Activated CD4-positive, alpha-beta T cell treated with anti-CD3 and anti-CD28 coated beads, Interleukin-2, amount 50 U/mL, for 48 hours (primary cell): ENCODE results near the gene STRN4.

Experiments used
- DNase-seq, 2 experiments: peaks; one replicate each; pipeline ENCODE4 v3.0.0-alpha.2; 2020

STRN4 gene

DNA sequence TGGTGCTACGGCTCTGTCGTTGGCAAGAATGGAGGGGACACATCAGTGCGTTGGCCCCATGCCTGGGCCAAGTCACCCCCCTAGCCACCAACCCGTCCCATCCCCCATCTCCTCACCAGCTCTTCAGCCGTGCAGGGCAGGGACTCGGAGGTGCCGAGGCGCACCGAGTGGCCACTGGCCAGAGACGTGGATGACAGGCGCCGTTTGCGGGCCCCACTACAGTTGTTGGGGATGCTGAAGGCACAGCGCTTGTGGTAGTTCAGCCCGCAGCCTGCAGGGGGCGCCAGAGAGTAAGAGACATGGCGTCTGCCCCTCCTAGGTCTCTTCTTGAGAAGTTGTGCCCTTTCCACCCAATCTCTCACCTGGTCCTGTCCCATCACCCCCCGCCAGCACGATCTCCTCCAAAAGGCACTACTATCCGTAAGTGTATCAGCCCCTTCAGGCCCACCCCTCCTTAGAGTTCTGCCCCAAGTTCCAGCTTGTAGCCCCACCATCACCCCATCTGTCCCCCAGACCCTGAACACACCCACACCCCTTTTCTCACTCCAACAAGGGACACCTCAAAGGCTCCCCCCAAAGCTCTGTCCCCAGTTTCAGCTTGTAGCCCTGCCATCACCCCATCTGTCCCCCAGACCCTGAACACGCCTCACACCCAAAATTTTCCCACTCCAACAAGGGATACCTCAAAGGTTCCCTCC, 41.7 kb downstream of the STRN4 start:
- DNase-seq, result peak; percentile 95

DNA sequence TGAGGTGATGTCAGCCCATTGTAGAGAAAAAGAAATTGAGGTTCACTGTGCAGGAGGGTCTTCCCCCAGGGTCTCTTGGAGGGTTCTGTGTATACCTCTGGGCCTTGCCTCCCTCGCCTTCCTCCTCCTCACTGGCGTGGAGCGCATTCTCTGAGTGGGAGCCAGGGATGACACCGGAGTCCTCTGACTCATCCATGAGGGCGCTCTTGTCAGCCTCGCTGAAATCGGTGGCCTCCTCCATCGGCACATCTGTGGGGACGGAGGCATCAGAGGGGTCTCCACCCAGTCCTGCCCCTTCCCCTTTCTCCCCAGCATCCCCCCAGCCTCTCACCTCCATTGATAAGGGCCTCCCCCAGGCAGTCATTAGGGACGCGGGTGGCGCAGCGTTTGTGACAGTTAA, 45.5 kb downstream of the STRN4 start:
- no peak for DNase-seq

DNA sequence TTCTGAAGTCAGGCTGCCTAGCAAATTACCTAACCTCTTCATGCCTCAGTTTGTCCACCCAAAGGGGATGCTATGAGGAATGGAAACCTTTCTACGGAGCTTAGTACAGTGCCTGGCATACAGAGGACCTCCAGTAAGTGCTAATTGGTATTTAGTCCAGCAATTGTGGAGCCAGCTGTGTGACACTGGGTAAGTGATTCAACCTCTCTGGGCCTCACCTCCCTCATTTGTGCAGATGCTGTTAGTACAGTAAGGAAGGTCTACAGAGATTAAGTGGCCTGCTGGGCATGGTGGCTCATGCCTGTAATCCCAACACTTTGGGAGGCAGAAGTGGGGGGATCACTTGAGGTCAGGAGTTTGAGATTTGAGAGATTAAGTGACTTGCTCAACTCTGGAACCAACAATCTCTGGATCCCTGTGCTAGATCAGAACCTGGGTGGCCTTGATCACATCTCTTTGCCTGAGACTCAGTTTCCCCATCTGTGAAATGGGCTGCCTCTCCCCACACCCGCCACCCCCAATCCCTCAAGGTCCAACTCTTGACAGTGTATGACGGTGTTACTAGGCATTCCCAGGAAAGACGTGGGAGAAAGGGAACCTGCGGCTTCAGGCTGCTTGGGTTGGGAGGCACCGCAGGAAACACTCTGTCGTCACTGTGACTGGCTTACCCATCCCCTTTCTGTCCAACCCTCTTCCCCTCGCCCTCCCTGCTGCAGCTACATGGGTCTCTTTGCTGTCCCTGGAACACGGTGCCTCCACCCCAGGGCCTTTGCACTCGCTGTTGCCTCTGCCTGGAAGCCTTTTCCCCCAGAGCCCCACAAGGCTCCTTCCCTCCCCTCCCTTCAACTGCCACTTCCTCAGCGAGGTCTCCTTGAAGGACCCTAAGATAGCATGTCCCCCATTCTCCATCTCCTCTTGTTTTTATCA, 47.6 kb downstream of the STRN4 start:
- no peak for DNase-seq

DNA sequence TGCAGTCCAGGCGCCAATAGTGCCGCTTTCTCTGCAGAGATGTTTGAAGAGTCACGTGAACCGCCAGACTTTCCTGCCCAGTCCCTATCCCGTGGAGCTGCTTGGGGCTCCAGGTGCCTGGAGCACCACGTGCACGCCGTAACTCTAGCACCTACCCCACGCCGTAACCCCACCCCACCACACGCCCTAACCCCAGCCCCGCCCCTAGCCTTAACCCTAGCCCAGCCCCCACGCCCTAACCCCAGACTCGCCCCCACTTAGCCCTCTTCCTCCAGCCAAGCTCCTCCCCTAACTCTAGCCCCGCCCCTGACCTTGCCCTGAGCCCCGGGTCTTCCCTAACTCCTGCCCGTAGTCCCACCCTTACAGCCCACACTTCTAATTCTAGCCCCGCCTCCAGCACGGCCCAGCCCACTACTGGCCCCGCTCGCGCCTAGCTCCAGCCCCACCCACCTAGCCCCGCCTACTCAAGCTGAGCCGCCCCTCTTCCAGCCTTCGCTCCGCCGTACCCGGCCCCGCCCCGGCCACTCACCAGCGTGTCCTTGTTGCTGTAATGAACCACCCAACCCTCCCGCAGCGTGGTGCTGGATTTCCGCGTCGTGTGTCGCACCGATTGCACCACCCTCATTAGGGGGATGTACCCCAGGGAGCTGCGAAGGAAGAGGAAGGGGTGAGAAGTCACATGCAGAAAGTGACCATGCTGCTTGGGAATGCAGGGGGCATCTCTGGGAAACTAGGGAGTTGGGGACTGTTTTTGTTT, 48.9 kb downstream of the STRN4 start:
- DNase-seq, result peak; percentile 29 to 30

DNA sequence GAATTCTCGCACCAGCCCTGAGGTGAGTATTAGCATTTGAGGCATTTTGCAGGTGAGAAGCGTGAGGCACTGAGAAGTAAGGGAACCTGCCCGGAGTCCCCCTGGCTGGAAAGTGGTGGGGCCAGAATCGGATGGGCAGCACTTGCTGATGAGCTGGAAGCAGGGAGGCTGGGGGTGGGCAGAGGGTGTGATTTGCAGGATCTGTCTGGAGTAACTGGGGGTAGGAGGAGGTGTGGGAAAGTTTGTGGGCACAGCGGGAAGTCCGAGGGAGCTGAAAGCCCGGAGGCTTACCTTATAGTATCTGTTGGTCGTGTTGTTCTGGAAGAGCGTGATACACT, 49.4 kb downstream of the STRN4 start:
- no peak for DNase-seq

DNA sequence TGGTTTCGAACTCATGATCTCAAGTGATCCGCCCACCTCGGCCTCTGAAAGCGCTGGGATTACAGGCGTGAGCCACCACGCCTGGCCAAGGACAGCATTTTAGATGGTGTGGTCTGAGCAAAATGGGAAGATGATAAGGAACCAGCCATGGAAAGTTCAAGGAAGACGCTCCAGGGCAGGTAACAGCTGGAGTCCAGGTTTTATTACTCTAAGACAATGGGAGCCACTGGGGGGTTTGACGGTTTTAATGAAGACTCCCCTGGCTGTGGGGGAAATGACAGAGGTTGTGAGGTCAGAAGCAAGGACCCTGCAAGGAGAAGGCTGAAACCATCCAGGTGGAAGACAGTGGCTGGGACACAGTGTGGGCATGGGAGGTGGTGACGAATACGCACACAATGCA, 50.2 kb downstream of the STRN4 start:
- DNase-seq, result no peak

DNA sequence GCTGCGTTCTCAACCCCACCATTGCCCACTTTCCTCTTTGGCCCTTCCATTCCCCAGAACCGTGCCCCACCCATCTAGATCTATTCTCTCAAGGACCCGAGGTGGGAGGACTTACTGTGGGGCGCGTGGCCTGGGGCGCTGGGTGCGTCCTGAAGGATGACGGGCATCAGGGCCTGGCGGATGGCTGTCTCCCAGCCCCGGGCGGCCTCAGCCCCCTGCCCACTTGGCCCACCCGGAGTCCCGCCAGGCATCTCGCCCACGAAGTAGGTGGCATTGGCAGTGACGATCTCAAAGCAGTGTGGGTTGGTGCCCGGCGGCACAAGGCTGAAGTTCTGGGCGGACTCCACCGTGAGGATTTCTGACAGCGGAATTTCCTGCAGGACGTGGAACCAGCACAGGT, 52.5 kb downstream of the STRN4 start:
- DNase-seq, result no peak

DNA sequence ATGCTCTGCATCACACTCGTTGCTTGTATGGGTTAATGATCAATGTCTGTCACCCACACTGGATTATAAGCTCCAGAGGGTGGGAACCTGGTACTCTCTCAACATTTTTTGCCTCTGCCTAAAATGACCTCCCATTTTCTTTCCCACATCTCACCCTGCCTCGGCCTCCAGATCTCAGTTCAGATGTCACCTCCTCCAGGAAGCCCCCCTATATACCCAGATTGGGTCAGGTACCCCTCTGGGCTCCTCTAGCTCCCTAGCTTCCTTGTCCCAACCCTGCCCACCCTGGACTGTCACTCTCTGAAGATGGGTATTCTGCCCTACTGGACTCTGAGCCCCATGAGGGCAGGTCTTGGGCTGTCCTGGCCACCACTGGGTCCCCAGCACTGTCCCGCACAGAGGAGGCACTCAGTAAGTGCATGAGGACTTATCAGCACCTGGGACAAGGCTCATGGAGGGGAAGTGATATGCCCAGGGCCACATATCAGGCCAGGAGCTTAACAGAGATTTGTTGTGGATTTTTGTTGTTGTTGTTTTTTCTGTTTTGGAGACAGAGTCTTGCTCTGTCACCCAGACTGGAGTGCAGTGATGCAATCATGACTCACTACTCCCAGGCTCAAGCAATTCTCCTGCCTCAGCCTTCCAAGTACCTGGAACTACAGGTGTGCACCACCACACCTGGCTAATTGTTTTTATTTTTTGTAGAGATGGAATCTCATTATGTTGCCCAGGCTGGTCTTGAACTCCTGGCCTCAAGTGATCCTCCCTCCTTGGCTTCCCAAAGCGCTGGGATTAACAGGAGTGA, 53.1 kb downstream of the STRN4 start:
- DNase-seq, result no peak

DNA sequence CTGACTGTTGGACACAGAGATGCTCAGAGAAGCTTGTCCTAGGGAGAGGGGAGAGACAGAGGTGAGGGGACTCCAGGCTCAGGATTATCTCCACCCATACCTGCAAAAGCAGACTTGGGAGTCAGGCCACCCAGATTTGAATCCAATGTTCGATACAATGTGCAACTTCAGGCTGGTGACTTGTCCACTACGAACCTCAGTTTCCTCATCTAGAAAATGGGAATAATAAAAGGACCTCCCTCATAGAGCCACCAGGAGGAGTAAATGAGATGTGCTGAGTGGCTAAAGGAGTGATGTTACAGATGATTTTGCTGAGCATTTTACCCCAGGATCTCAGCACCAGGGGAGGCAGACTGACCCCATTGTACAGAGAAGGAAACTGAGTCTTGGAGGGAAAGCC, 54.3 kb downstream of the STRN4 start:
- DNase-seq, result no peak

DNA sequence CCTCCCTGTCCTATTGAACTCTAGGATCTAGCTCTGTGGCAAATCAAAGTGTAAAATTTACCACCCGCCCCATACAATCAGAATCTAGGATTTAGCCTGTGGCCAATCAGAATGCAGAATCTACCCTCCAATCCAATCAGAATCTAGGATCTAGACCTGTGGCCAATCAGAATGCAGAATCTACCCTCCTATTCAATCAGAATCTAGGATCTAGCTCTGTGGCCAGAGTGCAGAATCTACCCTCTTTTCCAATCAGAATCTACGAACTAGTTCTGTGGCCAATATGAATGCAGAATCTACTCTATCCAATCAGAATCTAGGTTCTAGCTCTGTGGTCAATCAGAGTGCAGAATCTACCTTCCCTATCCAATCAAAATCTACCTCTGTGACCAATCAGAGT, 55.1 kb downstream of the STRN4 start:
- DNase-seq, result no peak

DNA sequence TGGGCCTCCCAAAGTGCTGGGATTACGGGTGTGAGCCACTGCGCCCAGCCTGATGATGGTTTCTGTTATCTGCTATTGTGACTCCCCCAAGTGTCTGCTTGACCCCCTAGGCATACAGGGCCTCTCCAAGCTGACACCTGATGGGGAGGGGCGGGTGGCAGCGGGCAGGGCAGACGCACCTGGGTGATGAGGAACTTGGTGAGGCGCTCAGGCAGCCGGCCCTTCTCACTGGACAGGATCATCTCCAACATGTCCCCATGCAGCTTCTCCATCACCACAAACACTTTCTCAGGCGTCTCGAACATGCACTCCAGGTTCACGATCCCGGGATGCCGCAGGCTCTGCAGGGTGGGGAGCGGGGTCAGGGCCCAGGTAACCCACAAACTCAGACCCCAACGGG, 56.9 kb downstream of the STRN4 start:
- DNase-seq, result no peak

DNA sequence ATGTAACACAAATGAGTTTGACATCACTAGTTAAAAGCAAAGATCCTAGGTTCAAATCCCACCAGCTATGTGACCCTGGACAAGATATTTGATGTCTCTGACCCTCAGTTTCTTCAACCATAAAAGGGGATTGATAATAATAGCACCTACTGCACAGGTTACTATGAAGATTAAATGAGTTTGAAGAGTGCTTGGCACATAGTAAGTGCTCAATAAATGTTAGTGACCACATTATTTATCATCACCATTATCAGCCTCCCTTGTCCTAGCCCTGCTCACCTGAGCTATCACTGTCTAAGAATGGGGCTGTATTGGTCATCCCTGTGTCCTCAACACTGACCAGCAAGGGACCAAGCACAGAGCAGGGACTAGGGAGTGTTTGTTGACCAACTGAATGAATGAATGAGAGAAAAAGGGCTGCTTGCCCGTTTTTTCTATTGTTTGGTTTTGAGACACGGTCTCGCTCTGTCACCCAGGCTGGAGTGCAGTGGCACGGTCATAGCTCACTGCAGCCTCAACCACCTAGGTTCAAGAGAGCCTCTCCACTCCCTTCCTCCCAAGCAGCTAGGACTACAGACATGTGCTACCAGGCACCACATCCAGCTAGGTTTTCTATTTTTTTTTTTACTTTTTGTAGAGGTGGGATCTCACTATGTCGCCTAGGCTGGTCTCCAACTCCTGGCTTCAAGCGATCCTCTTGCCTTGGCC, 58.7 kb downstream of the STRN4 start:
- no peak for DNase-seq

DNA sequence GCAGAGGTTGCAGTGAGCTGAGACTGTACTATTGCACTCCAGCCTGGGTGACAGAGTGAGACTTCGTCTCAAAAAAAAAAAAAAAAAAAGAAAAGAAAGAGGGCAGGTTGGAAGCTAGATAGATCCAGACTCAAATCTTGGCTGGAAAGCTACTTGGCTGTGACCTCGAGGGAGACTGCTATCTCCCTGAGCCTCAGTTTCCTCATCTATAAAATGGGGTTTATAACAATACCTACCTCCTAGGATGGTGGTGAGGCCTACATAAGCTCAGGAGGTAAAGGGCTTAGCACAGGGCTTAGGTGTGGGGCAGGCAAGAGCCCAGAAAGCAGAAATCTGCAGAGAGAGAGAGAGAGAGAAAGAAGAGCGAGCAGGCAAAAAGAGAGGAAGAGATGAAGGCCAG, 61.1 kb downstream of the STRN4 start:
- DNase-seq, result no peak

DNA sequence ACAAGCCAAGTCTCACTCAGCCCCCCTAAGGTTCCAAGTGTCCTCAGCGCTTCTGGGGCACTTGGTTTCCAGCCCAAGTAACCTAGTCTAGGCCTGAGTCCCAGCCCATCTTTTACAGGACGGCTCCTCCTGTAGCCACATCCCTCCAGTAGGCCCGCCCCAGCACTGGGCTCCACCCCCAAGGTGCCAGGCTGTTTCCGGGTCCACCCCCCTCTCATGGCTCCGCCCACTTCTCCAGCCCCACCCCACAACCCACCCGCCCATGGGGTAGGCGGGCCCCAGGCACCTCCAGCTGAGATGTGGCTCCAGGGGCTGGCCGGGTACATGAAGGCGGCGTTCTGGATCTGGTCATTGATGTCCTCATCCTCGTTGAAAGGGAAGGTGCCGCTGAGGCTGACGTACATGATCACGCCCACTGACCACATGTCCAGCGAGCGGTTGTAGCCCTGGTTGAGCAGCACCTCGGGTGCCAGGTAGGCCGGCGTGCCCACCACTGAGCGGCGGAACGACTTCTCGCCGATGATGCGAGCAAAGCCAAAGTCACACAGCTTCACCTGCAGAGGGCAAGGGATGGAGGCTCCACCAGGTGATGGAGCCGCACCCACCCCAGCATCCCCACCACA, 68.0 kb downstream of the STRN4 start:
- peak; percentile 73 to 76 for DNase-seq

DNA sequence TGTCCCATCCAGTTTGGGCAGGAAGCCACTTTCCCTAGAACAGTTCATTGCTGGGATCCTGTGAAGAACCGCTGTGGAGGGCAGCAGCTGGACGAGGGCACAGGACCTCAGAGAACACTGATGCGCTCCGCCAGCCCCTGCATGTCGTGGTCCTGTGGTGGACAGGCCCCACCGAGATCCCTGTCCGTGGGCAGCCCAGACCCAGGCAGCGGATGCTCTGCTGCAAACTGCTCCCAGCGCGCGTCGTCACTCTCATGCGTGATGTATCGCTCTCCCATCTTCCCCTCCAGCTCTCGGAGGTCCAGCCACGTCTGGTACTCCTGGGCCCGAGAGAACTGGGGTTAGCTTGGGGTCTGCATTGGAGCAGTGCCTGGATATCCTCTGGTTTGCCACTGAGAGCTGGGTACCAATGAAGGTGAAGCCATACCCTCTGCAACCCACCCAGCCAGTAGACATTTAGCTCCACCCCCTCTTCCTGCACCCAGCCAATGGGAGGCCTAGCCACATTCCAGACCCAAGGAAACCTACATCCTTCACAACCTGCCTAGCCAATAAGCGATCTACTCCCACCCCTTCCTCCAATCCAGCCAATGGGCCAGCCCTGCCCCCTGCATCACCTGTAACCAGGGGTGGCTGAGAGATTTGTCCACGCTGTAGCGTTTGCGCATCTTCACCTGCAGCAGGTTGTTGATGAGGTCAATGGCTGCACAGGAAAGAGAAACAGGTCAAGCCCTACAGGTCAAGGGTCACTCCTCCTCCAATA, 71.7 kb downstream of the STRN4 start:
- no peak for DNase-seq

DNA sequence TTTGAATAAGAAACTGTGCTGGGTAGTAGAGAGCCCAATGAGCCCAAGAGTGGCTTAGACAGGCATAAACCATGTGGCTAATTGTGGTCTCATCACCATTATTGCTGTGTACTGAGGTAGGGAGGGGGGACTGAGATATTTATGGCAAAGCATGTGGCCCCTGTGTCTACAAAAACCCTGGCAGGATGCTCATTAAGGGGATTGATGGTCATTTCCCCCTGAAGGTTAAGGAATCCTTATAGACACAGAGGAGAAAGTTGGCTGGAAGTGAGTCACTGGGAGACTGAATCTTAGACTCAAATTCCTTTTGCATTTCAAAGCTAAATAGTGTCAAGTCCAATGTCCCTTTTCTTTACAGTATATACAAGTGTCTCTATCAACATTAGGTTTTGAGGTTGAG, 75.4 kb downstream of the STRN4 start:
- no peak for DNase-seq
